Nephron (organoid): Measurements from ENCODE around the gene DBNDD2.

Experiments used
- H3K27ac Mint-ChIP-seq, 3 experiments: 2 replicates each; pipeline ENCODE4 v1.8.0; 2020; ENCODE audit warnings: mixed read lengths in 3 of 3, mild to moderate bottlenecking in 2 of 3, moderate library complexity in 1 of 3
- H3K27me3 Mint-ChIP-seq: 2 replicates; pipeline ENCODE4 v1.8.0; 2021; ENCODE audit warnings: low read depth, mild to moderate bottlenecking, moderate library complexity, mixed read lengths
- H3K36me3 Mint-ChIP-seq: 2 replicates; pipeline ENCODE4 v1.8.0; 2020; ENCODE audit warnings: low read depth, mixed read lengths
- H3K4me1 Mint-ChIP-seq: 2 replicates; pipeline ENCODE4 v1.8.0; 2020; ENCODE audit warnings: mixed read lengths
- H3K4me3 Mint-ChIP-seq, 3 experiments: 2 replicates each; pipeline ENCODE4 v1.8.0; 2020; ENCODE audit warnings: mild to moderate bottlenecking in 3 of 3, mixed read lengths in 3 of 3, moderate library complexity in 2 of 3
- H3K9me3 Mint-ChIP-seq: 2 replicates; pipeline ENCODE4 v1.8.0; 2020; ENCODE audit warnings: mixed read lengths
- TF ChIP-seq, protein P1 (sequence below), 3 experiments: fragments of 200-600 bp; sonication (generic); IDR thresholded peaks; one replicate each; pipeline ENCODE4 v1.5.0; 2021; ENCODE audit warnings: antibody characterized with exemption in 3 of 3; ENCODE audit not compliant: unreplicated experiment in 3 of 3

The DBNDD2 gene

DNA sequence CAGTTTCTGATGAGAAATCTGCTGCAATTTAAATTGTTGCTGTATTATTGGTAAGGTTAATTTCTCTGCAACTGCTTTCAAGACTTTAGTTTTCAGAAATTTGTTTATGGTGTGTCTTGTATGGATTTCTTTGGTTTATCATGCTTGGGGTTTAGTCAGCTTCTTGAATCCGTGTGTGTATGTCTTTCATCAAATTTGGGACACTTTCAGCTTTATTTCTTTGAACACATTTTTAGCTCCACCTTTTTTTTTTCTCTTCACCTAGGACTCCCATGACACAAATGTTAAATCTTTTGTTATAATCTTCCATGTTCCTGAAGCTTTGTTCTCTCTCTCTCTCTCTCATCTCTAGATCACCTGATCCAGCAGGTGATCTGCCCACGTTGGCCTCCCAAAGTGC, 16.5 kb upstream of the DBNDD2 start:
- no peak overlapping the region for H3K4me3 Mint-ChIP-seq
- H3K27me3 Mint-ChIP-seq = no peaks in the 10 kb centered on the region
- H3K9me3 Mint-ChIP-seq = peaks cover 4% of the 10 kb centered on the region
- TF ChIP-seq, protein P1, sequence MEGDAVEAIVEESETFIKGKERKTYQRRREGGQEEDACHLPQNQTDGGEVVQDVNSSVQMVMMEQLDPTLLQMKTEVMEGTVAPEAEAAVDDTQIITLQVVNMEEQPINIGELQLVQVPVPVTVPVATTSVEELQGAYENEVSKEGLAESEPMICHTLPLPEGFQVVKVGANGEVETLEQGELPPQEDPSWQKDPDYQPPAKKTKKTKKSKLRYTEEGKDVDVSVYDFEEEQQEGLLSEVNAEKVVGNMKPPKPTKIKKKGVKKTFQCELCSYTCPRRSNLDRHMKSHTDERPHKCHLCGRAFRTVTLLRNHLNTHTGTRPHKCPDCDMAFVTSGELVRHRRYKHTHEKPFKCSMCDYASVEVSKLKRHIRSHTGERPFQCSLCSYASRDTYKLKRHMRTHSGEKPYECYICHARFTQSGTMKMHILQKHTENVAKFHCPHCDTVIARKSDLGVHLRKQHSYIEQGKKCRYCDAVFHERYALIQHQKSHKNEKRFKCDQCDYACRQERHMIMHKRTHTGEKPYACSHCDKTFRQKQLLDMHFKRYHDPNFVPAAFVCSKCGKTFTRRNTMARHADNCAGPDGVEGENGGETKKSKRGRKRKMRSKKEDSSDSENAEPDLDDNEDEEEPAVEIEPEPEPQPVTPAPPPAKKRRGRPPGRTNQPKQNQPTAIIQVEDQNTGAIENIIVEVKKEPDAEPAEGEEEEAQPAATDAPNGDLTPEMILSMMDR (IDR thresholded peaks at IDR 0.05; ENCODE audit: unreplicated experiment in 3 of 3) = no peak
- peaks cover 16% of the 10 kb centered on the region for H3K36me3 Mint-ChIP-seq
- no peak overlapping the region for H3K27ac Mint-ChIP-seq
- no peaks in the 10 kb centered on the region for H3K4me1 Mint-ChIP-seq

DNA sequence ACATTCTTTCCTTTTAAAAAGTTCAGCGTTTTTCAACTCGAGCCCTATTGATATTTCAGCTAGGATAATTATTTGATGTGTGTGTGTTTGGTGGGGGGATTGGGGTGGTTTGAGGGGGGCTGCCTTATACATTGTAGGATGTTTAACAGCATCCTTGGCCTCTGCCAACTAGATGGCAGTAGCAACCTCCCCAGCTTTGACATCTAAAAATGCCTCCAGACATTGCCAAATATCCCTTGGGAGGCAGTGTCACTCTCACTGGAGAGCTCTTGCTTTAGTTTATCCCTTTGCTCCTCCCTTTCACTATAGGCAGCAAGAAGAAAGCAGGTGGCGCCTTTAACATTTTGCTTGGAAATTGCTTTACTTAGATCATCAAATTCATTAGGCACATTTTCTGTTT, 15.4 kb upstream of the DBNDD2 start:
- H3K9me3 Mint-ChIP-seq = peaks cover 4% of the 10 kb centered on the region
- TF ChIP-seq, protein P1 (IDR thresholded peaks at IDR 0.05; ENCODE audit: unreplicated experiment in 3 of 3) = no peak
- no peak overlapping the region for H3K27ac Mint-ChIP-seq
- H3K27me3 Mint-ChIP-seq = no peaks in the 10 kb centered on the region
- H3K36me3 Mint-ChIP-seq = peaks cover 11% of the 10 kb centered on the region
- H3K4me1 Mint-ChIP-seq = no peaks in the 10 kb centered on the region
- H3K4me3 Mint-ChIP-seq = no peak overlapping the region

DNA sequence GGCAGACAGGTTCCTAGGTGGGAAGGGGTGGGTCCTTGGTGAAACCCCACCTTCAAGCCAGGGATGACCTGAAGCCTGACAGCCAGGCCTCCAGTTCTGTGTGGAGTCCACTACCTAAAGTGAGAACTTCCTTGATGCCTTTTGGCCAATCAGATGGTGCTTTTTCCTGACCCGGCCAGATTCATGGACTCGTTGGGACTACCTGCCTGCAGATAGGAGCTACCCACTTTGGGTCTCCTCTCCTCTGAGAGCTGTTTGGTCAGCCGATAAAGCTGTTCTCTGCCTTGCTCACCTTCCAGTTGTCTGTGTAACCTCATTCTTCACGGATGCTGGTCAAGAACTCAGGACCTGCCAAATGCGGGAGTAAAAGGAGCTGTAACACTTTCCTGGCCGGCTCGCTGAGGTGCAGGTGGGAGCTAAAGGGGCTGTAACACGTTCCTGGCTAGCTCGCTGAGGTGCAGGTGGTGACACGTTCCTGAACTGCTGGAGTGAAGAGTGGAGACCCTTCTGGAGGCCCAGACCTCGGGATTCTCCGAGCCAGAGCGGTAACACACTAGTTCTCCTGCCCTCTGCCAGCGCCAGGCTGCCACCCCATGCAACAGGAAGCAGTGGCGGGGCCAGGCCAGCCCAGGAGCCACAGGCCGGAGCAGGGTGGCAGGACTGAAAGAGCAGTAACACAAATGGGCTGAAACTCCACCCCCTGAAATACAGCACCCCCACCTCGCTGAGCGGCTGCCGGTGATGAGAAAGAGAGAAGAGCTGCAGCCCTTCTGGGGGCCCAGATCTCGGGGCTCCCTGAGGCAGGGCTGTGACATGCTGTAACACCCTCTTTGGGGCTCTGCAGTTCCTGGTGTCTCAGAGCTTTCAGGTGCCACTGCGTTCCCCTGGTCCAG, 13.6 kb upstream of the DBNDD2 start:
- TF ChIP-seq, protein P1 (IDR thresholded peaks at IDR 0.05; ENCODE audit: unreplicated experiment in 3 of 3) = no peak
- H3K27me3 Mint-ChIP-seq = no peaks in the 10 kb centered on the region
- peaks cover 7% of the 10 kb centered on the region for H3K9me3 Mint-ChIP-seq
- no peaks in the 10 kb centered on the region for H3K4me1 Mint-ChIP-seq
- no peak overlapping the region for H3K4me3 Mint-ChIP-seq
- H3K36me3 Mint-ChIP-seq = peaks cover 22% of the 10 kb centered on the region
- H3K27ac Mint-ChIP-seq = no peak overlapping the region

DNA sequence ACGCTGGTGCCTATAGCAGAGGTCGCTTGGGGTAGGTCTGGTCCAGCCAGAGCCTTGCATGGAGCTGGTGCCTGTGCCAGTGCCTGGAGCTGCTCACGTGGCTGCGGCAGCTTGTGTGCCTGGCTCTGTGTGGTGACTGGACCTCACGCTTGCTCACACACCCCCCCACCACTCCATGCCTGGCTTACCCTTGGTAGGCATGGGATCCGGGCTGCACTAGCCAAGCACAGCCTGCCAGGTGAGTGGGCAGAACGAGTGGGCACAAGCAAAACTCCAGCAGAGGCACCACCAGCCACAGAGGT, 13.0 kb upstream of the DBNDD2 start:
- TF ChIP-seq, protein P1 (IDR thresholded peaks at IDR 0.05; ENCODE audit: unreplicated experiment in 3 of 3) = no peak

DNA sequence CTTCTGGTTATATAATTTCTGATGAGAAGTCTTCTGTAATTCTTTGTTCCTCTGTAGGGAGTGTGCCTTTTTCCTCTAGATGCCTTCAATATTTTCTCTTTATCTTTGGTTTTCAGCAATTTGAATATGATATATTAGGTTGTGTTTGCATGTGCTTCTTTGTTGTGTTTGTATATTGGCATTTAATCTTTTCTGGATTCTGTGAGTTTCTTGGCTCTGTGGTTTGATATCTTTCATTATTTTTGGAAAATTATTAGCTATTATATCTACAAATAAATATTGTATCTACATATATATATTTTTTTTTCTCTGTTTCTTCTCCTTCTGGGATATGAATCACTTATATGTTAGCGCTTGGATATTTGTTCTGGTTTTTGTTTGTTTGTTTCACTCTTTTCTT, 9.1 kb upstream of the DBNDD2 start:
- H3K36me3 Mint-ChIP-seq = peaks cover 55% of the 10 kb centered on the region
- H3K4me3 Mint-ChIP-seq = no peak overlapping the region
- H3K27me3 Mint-ChIP-seq = peaks cover 21% of the 10 kb centered on the region
- TF ChIP-seq, protein P1 (IDR thresholded peaks at IDR 0.05; ENCODE audit: unreplicated experiment in 3 of 3) = no peak
- peaks cover 30% of the 10 kb centered on the region for H3K9me3 Mint-ChIP-seq
- H3K4me1 Mint-ChIP-seq = no peaks in the 10 kb centered on the region
- no peak overlapping the region for H3K27ac Mint-ChIP-seq

More for the DNA sequence above, 13.0 kb upstream of the DBNDD2 start:
- peaks cover 13% of the 10 kb centered on the region for H3K9me3 Mint-ChIP-seq
- no peaks in the 10 kb centered on the region for H3K27me3 Mint-ChIP-seq
- peaks cover 28% of the 10 kb centered on the region for H3K36me3 Mint-ChIP-seq
- H3K4me3 Mint-ChIP-seq = no peak overlapping the region
- H3K27ac Mint-ChIP-seq = no peak overlapping the region
- H3K4me1 Mint-ChIP-seq = no peaks in the 10 kb centered on the region
